Stimulated activated CD8-positive, alpha-beta memory T cell treated with anti-CD3 and anti-CD28 coated beads, Interleukin-4, amount 100 ng/mL, for 1 hour (primary cell): ENCODE data around the gene SPPL2B.

ENCODE experiments used
- DNase-seq, 2 donors: peaks; one replicate each; pipeline ENCODE4 v3.0.0-alpha.2; 2020; ENCODE audit warnings: low read depth in 2 of 2, low spot score in 1 of 2

The SPPL2B gene

GRCh38 chr19:2323707-2324106 lies 4.8 kb upstream of the SPPL2B start:
- no peak for DNase-seq

GRCh38 chr19:2324220-2324948 lies 4.1 kb upstream of the SPPL2B start:
- no peak for DNase-seq

- DNase-seq: no peak
Measured at GRCh38 chr19:2325281-2326046, 3.0 kb upstream of the SPPL2B start.

GRCh38 chr19:2326699-2327360 lies 1.7 kb upstream of the SPPL2B start:
- no peak for DNase-seq

- no peak for DNase-seq
Measured at GRCh38 chr19:2327773-2328400, 597 bp upstream of the SPPL2B start.

- DNase-seq: no peak
Measured at GRCh38 chr19:2329149-2329478, 630 bp downstream of the SPPL2B start.

- no peak for DNase-seq
Measured at GRCh38 chr19:2329501-2329916, 1.0 kb downstream of the SPPL2B start.

- DNase-seq: no peak
Measured at GRCh38 chr19:2330255-2330631, 1.8 kb downstream of the SPPL2B start.

GRCh38 chr19:2330632-2331284 lies 2.3 kb downstream of the SPPL2B start:
- no peak for DNase-seq

GRCh38 chr19:2331601-2332246 lies 3.2 kb downstream of the SPPL2B start:
- DNase-seq: no peak

GRCh38 chr19:2332341-2333026 lies 4.0 kb downstream of the SPPL2B start:
- DNase-seq: peak in 1 of 2 donors; percentile 16

GRCh38 chr19:2333027-2333806 lies 4.7 kb downstream of the SPPL2B start:
- DNase-seq: no peak

- no peak for DNase-seq
Measured at GRCh38 chr19:2333807-2334211, 5.3 kb downstream of the SPPL2B start.

GRCh38 chr19:2334426-2334825 lies 5.9 kb downstream of the SPPL2B start:
- no peak for DNase-seq

- no peak for DNase-seq
Measured at GRCh38 chr19:2334986-2335846, 6.7 kb downstream of the SPPL2B start.

GRCh38 chr19:2335848-2336247 lies 7.4 kb downstream of the SPPL2B start:
- no peak for DNase-seq

GRCh38 chr19:2336528-2337328 lies 8.2 kb downstream of the SPPL2B start:
- DNase-seq: no peak

- DNase-seq: no peak
Measured at GRCh38 chr19:2337329-2337707, 8.8 kb downstream of the SPPL2B start.
